C1 segment of cervical spinal cord (tissue), 14 donors: ENCODE measurements around the gene TUBA3D.
A peak's percentile ranks its signal among the peaks of the same experiment; 100 is the strongest.
"Not testable (repeated sequence)": the region's sequence is repeated elsewhere in the genome, so short reads cannot be mapped to it uniquely, and the experiment has no call there.

Experiments
- DNase-seq, 14 donors: peaks; one replicate each; lab custom pipeline; 2025; lab: John Stamatoyannopoulos, UW

The TUBA3D gene

GRCh38 chr2:131514408-131515166, 38.7 kb downstream of the TUBA3D start:
- not testable (repeated sequence) for DNase-seq

- not testable (repeated sequence) for DNase-seq
Observed at GRCh38 chr2:131515235-131515634, 39.3 kb downstream of the TUBA3D start.

DNA sequence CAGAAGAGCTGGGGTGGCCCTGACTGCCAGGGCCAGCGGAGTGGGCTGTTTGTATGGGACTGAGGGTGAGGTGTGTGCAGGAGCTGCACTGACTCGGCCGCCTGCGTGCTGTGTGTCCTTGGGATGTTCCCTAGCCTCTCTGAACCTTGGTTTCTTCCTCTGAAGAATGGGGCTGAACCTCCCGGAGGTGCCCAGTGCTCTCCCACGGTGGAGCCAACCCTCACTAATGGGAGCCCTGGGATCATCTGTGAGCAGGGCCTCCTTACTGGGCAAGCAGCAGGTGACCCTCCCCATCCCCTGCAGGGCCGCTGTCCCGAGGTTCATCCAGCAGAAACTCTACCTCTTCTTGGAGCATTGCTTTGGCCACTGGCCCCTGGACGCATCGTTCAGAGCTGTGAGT, 40.1 kb downstream of the TUBA3D start:
- DNase-seq: no peak

DNA sequence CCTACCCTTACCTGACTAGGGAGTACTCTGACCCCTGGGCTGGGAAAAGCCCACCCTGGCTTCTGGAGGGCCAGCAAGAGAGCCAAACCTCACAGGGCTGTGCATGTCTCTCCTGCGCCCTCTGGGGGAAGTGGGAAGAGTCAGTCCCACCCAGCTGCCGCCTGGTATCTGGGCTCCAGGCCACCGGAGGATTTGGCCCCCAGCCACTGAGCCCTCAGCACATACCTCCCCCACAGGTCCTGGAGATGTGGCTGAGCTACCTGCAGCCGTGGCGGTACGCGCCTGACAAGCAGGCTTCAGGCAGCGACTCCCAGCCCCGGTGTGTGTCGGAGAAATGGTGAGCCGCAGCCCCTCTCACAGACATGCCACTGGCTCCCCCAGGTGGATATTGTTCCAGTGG, 40.7 kb downstream of the TUBA3D start:
- DNase-seq: not testable (repeated sequence)

GRCh38 chr2:131517106-131517831, 41.4 kb downstream of the TUBA3D start:
- no peak for DNase-seq

GRCh38 chr2:131517856-131518255, 41.9 kb downstream of the TUBA3D start:
- not testable (repeated sequence) for DNase-seq

DNA sequence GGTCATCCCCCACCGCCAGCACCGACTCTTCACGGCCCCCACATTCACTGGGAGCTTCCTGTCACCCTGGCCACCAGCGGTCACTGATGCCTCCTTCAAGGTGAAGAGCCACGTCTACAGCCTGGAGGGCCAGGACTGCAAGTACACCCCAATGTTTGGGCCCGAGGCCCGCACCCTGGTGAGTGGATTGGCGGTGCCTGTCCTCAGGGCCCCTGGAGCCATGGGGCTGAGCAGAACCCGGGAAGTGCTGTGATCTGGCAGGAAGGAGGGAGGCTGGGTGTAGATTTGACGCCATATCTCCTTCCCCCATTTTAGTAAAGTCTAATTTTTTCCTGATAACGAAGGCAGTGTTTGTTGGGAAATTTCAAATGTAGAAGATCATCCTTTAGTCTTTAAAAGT, 42.6 kb downstream of the TUBA3D start:
- not testable (repeated sequence) for DNase-seq

GRCh38 chr2:131519466-131519865, 43.5 kb downstream of the TUBA3D start:
- DNase-seq: no peak

DNA sequence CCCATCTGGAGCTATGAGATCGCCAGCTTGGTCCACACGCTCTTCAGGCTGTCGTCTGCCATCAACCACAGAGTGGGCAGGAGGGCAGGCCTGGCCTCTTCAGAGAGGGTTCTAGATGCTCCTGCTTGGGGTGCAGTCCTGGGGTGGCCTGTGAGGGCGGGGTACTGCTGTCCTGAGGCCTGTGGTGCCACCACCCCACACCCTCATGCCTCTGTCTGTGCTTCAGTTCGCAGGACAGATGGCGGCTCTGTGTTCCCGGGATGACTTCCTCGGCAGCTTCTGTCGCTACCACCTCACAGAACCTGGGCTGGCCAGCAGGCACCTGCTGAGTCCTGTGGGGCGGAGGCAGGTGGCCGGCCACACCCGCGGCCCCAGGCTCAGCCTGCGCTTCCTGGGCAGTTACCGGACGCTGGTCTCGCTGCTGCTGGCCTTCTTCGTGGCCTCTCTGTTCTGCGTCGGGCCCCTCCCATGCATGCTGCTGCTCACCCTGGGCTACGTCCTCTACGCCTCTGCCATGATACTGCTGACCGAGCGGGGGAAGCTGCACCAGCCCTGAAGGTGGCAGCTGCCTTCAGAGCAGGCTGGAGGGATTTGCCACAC, 44.1 kb downstream of the TUBA3D start:
- DNase-seq: peak in 1 of 14 donors; percentile 13

DNA sequence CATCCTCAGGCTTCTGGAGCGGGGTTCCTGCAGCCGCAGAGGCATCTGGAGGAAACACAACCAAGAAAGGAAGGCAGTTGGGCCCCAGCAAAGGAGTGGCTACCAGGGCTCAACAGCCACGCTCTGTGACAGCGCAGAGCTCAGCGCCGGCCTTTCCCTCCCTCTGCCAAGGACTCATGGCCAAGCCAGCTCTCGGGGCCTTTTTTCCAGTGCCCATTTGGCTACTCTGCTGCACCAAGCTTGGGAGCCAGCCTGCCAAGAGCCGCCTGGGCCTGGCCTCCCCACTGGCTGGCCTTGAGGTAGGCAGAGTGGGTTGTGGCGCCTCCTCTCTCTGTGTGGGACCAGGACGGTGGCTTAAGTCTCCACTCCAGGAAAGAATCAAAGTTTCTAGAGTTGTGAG, 44.6 kb downstream of the TUBA3D start:
- peak in 6 of 14 donors; percentile 5 to 38 (median 20) for DNase-seq

- not testable (repeated sequence) for DNase-seq
Observed at GRCh38 chr2:131521524-131521923, 45.6 kb downstream of the TUBA3D start.

- DNase-seq: peak in 1 of 14 donors; percentile 8
Observed at GRCh38 chr2:131521961-131522781, 46.3 kb downstream of the TUBA3D start.

DNA sequence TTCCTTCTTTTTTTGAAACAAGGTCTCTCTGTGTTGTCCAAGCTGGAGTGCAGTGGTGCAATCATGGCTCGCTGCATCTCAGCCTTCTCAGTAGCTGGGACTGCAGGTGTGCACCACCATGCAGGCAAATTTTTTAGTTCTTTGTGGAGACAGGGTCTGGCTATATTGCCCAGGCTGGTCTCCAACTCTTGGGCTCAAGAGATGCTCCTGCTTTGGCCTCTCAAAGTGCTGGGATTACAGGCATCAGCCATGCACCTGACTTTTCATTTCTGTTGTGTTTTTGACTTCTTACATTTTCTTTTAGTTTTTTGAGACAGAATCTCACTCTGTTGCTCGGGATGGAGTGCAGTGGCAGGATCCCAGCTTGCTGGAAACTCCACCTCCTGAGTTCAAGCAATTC, 49.3 kb downstream of the TUBA3D start:
- DNase-seq: not testable (repeated sequence)

- peak in 8 of 14 donors; percentile 10 to 44 (median 26) for DNase-seq
Observed at GRCh38 chr2:131527131-131528001, 51.4 kb downstream of the TUBA3D start, which contains the start of gene CCDC74A. Gene CCDC74A (plus strand): TSS chr2:131527888. CDS start chr2:131527971, 83 bp downstream.

GRCh38 chr2:131528981-131529863, 53.3 kb downstream of the TUBA3D start:
- not testable (repeated sequence) for DNase-seq

- DNase-seq: not testable (repeated sequence)
Observed at GRCh38 chr2:131529864-131530445, 54.0 kb downstream of the TUBA3D start.

DNA sequence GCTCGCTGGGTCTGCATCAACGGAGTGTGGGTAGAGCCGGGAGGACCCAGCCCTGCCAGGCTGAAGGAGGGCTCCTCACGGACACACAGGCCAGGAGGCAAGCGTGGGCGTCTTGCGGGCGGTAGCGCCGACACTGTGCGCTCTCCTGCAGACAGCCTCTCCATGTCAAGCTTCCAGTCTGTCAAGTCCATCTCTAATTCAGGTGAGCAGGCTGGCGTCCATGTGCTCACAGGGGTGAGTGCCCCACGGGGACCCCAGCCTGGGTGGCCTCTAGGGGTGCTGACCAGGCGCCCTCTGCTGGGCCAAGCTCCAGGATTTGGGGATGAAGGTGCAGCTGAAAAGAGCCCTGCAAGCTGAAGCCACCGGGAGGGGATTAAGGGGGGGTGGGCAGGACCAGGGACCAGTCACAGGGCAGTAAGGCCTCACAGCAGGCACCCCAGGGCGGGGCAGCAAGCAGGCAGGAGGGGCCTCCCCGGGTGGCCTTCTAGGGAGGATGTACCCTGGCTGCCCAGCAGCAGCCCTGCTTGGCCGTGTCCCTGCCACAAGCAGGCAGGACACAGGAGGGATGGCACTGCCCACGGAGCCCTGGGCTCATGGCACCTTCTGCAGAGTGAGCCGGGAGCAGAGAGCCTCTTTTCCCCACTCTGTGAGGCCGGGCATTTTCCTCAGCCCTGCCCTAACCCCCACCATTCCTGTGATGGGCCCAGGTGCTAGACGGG, 54.9 kb downstream of the TUBA3D start:
- not testable (repeated sequence) for DNase-seq

DNA sequence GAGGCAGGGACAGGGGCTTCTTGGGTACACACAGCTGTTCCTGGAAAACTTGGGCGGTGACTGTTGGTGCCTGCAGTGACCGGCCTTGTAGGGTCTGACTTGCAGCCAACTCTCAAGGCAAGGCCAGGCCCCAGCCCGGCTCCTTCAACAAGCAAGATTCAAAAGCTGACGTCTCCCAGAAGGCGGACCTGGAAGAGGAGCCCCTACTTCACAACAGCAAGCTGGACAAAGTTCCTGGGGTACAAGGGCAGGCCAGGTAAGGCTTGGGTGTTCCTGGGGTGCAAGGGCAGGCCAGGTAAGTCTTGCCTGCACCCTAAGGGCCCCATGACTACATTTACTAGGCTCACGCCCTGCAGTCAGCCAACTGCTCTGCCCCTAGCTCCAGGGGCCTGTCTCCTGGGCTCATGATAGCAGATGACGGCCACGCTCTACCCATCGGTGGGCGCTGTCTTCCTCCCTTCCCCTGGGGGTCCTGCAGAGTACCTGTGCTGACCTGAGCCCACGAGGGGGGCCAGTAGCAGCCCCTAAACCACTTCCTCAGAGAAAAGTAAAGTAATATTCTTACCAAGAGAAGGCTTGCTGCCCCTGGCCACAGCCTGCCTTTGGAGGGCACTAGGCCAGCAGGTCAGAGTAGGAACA, 55.7 kb downstream of the TUBA3D start:
- DNase-seq: not testable (repeated sequence)
